PC-3 (cell line): ENCODE results near the gene ZNF232. TPM values are rescaled to one million over a fixed set of nuclear protein-coding genes. Genes with fewer than 3 reads are reported as not detected.

ENCODE experiments used
- ATAC-seq: fragments of 200-7000 bp; cut with Tn5 transposase; 2 replicates; pipeline ENCODE4 v1.9.1; 2020; ENCODE audit warnings: mild to moderate bottlenecking, moderate library complexity
- BruUV-seq: library from RNA; stranded (reverse); fragments of 400-500 nt; replicated peaks from 2 replicates; lab custom pipeline; 2021; lab: Mats Ljungman, UMichigan
- CTCF ChIA-PET: fragments of 300-600 bp; sonication (Branson Sonifier 250); formaldehyde crosslinking; loops from one replicate; lab custom pipeline; 2022; ENCODE audit warnings: antibody characterized with exemption; lab: Charles Lee
- POLR2A ChIA-PET: fragments of 300-600 bp; sonication (Branson Sonifier 250); formaldehyde crosslinking; loops from one replicate; lab custom pipeline; 2022; ENCODE audit warnings: antibody characterized with exemption; ENCODE audit not compliant: unreplicated experiment; lab: Charles Lee
- DNase-seq: peaks from one replicate; pipeline ENCODE4 v3.0.0-alpha.2; 2015
- H2AFZ ChIP-seq: fragments of 300-600 bp; sonication (generic); 2 replicates; pipeline ENCODE4 v1.6.0; 2016; ENCODE audit warnings: antibody characterized with exemption, low read length
- H3F3A ChIP-seq: fragments of 300-600 bp; sonication (generic); one replicate; pipeline ENCODE4 v1.6.0; 2017; ENCODE audit warnings: antibody characterized with exemption, low read length, control low read depth, mild to moderate bottlenecking; ENCODE audit not compliant: unreplicated experiment
- H3K27ac ChIP-seq: fragments of 300-600 bp; sonication (generic); 2 replicates; pipeline ENCODE4 v1.5.1; 2016; ENCODE audit warnings: mild to moderate bottlenecking, low read length
- H3K27me3 ChIP-seq: fragments of 300-600 bp; sonication (generic); 2 replicates; pipeline ENCODE4 v1.6.1; 2016; ENCODE audit warnings: low read length, mixed read lengths
- H3K36me3 ChIP-seq: fragments of 300-600 bp; sonication (generic); 2 replicates; pipeline ENCODE4 v1.6.1; 2016; ENCODE audit warnings: low read depth, mixed run types, low read length, mixed read lengths
- H3K4me1 ChIP-seq: fragments of 300-600 bp; sonication (generic); 2 replicates; pipeline ENCODE4 v1.5.1; 2016; ENCODE audit warnings: low read length; ENCODE audit not compliant: insufficient read depth
- H3K4me2 ChIP-seq: fragments of 300-600 bp; sonication (generic); 2 replicates; pipeline ENCODE4 v1.6.0; 2016; ENCODE audit warnings: low read length
- H3K4me3 ChIP-seq: fragments of 300-600 bp; sonication (generic); 2 replicates; pipeline ENCODE4 v1.5.1; 2016; ENCODE audit warnings: mild to moderate bottlenecking, low read length, mixed read lengths
- H3K79me2 ChIP-seq: fragments of 300-600 bp; sonication (generic); 2 replicates; pipeline ENCODE4 v1.6.1; 2017; ENCODE audit warnings: low read length, mixed read lengths
- H3K9ac ChIP-seq: fragments of 300-600 bp; sonication (generic); 2 replicates; pipeline ENCODE4 v1.6.0; 2016; ENCODE audit warnings: mild to moderate bottlenecking, low read length
- H3K9me2 ChIP-seq: fragments of 300-600 bp; sonication (generic); replicated peaks from 2 replicates; pipeline ENCODE4 v1.6.1; 2016; ENCODE audit warnings: mixed run types, low read length, mixed read lengths
- H3K9me3 ChIP-seq: fragments of 300-600 bp; sonication (generic); 2 replicates; pipeline ENCODE4 v1.6.1; 2016; ENCODE audit warnings: low read length, mixed read lengths
- H4K20me1 ChIP-seq: fragments of 300-600 bp; sonication (generic); 2 replicates; pipeline ENCODE4 v1.6.1; 2016; ENCODE audit warnings: low read length, mixed read lengths
- CTCF ChIP-seq: fragments of 300-600 bp; sonication (generic); conservative IDR thresholded peaks from 2 replicates; pipeline ENCODE4 v1.5.1; 2017; ENCODE audit warnings: antibody characterized with exemption, low read depth, mild to moderate bottlenecking, low read length
- EZH2 ChIP-seq: fragments of 300-600 bp; sonication (generic); IDR thresholded peaks from one replicate; pipeline ENCODE4 v1.6.1; 2017; ENCODE audit warnings: antibody characterized with exemption, mild to moderate bottlenecking, low read length; ENCODE audit not compliant: unreplicated experiment
- EZH2phosphoT487 ChIP-seq: fragments of 300-600 bp; sonication (generic); IDR thresholded peaks from 2 replicates; pipeline ENCODE4 v1.6.1; 2018; ENCODE audit warnings: mild to moderate bottlenecking, antibody characterized with exemption, low read length, borderline replicate concordance
- intact Hi-C: fragments of 100-400 bp; cut with micrococcal nuclease; formaldehyde crosslinking; loops from 2 replicates; pipeline ENCODE4 v1.9.0; 2023
- total RNA-seq: library from RNA; depleted of rRNA; stranded (reverse); fragments of >200 nt; gene quantifications from 2 replicates; pipeline ENCODE4 v1.2.3, GENCODE V29; 2014

Gene ZNF232
- total RNA-seq, 1 experiment from 2014 or later = 3.5 TPM

- ChIA-PET POLR2A (no interaction called here), CTCF (no interaction called here)
- H3K27me3 ChIP-seq = no peaks in the 10 kb centered on the region
- 0 out of 2 replicates have a peak, but pooled peaks cover 6% of the 10 kb centered on the region for H3K36me3 ChIP-seq
- TF ChIP-seq EZH2phosphoT487 (no peak), CTCF (no peak), EZH2 (no peak)
- no peak for DNase-seq
- H4K20me1 ChIP-seq = no peaks in the 10 kb centered on the region
- ATAC-seq = no peak
- H3K9ac ChIP-seq = no peak overlapping the region
- H3F3A ChIP-seq = no peaks in the 10 kb centered on the region
- H3K4me3 ChIP-seq = no peak overlapping the region
- no peaks in the 10 kb centered on the region for H3K79me2 ChIP-seq
- intact Hi-C loops = no loop called here
- H3K9me3 ChIP-seq = no peaks in the 10 kb centered on the region
- H3K4me2 ChIP-seq = no peak overlapping the region
- no TSS peak for BruUV-seq
- no peak overlapping the region for H2AFZ ChIP-seq
- H3K27ac ChIP-seq = no peak overlapping the region
- no peaks in the 10 kb centered on the region for H3K9me2 ChIP-seq
- H3K4me1 ChIP-seq = no peaks in the 10 kb centered on the region
These were observed 6.5 kb upstream of the ZNF232 start for GRCh38 chr17:5118219-5118618.

GRCh38 chr17:5115673-5116651 is 4.3 kb upstream of the ZNF232 start, which contains the start of gene USP6:
Gene USP6 (plus strand): TSS chr17:5116032. CDS start chr17:5130368, 14,336 bp downstream.
- Histone ChIP-seq H3K4me1 (no peaks in the 10 kb centered on the region; the same call in 1 of the 2 replicates), H3F3A (no peaks in the 10 kb centered on the region), H3K27ac (no peak within 1 kb of the TSS), H3K36me3 (0 out of 2 replicates have a peak, but pooled peaks cover 6% of the 10 kb centered on the region), H4K20me1 (no peaks in the 10 kb centered on the region), H3K9ac (no peak within 1 kb of the TSS), H3K27me3 (no peaks in the 10 kb centered on the region), H3K9me3 (no peaks in the 10 kb centered on the region), H3K4me2 (no peak within 1 kb of the TSS), H2AFZ (no peak within 1 kb of the TSS), H3K9me2 (no peaks in the 10 kb centered on the region), H3K79me2 (peaks cover 4% of the 10 kb centered on the region; the same call in 1 of the 2 replicates), H3K4me3 (no peak within 1 kb of the TSS)
- ATAC-seq (no peak), DNase-seq (no peak)
- ChIA-PET CTCF (no interaction called here), POLR2A (no interaction called here)
- TF ChIP-seq EZH2 (no peak), EZH2phosphoT487 (no peak), CTCF (no peak)
- intact Hi-C loops = no loop called here
- BruUV-seq = no TSS peak

- DNase-seq (no peak), ATAC-seq (no peak)
- TSS peak; percentile 57 for BruUV-seq
- H3K4me2 ChIP-seq = peak overlapping the region; percentile 84
- no peaks in the 10 kb centered on the region; the same call in 1 of the 2 replicates for H3K4me1 ChIP-seq
- peaks cover 10% of the 10 kb centered on the region; the same call in 1 of the 2 replicates for H3K79me2 ChIP-seq
- no peaks in the 10 kb centered on the region for H3F3A ChIP-seq
- H3K4me3 ChIP-seq = peak overlapping the region; percentile 71
- H2AFZ ChIP-seq = peak overlapping the region; percentile 94; the same call in 1 of the 2 replicates
- no peaks in the 10 kb centered on the region for H3K27me3 ChIP-seq
- no peaks in the 10 kb centered on the region for H3K9me3 ChIP-seq
- POLR2A ChIA-PET = no interaction called here
- H3K36me3 ChIP-seq = peaks cover 37% of the 10 kb centered on the region
- H3K27ac ChIP-seq = no peak overlapping the region
- no peaks in the 10 kb centered on the region for H4K20me1 ChIP-seq
- CTCF ChIA-PET = no interaction called here
- intact Hi-C loops = no loop called here
- no peak for TF ChIP-seq EZH2
- no peak for TF ChIP-seq CTCF
- no peak for TF ChIP-seq EZH2phosphoT487
- peak overlapping the region; percentile 69 for H3K9ac ChIP-seq
- no peaks in the 10 kb centered on the region for H3K9me2 ChIP-seq
These were observed 862 bp downstream of the ZNF232 start for GRCh38 chr17:5110816-5111215.
